Aorta (tissue), 5 donors: ENCODE measurements around the gene DPCD. TPM values are rescaled to one million over a fixed set of nuclear protein-coding genes. Genes with fewer than 3 reads are reported as not detected.

ENCODE experiments used
- ATAC-seq: fragments of 200-7000 bp; cut with Tn5 transposase; one replicate; pipeline ENCODE4 v1.9.1; 2022; ENCODE audit warnings: moderate library complexity; ENCODE audit not compliant: low FRiP score
- DNase-seq, 2 donors: peaks; one replicate each; pipeline ENCODE4 v3.0.0-alpha.2; 2020
- H3K27ac ChIP-seq, 2 donors: one replicate each; pipeline ENCODE4 v1.5.1; 2013; ENCODE audit warnings: low read length in 2 of 2, mild to moderate bottlenecking in 2 of 2, moderate library complexity in 2 of 2, control low read depth in 1 of 2, inconsistent platforms in 1 of 2, low read depth in 1 of 2
- H3K27me3 ChIP-seq, 2 donors: one replicate each; pipeline ENCODE4 v1.6.1; 2013; ENCODE audit warnings: control low read depth in 1 of 2, low read length in 1 of 2, mild to moderate bottlenecking in 1 of 2, moderate library complexity in 1 of 2; ENCODE audit not compliant: insufficient read depth in 2 of 2, control insufficient read depth in 1 of 2
- H3K36me3 ChIP-seq, 2 donors: one replicate each; pipeline ENCODE4 v1.6.1; 2013; ENCODE audit warnings: control low read depth in 1 of 2, low read length in 1 of 2, mild to moderate bottlenecking in 1 of 2; ENCODE audit not compliant: insufficient read depth in 2 of 2, control insufficient read depth in 1 of 2
- H3K4me1 ChIP-seq, 2 donors: one replicate each; pipeline ENCODE4 v1.6.1; 2013; ENCODE audit warnings: low read length in 2 of 2, control low read depth in 1 of 2, mild to moderate bottlenecking in 1 of 2, moderate library complexity in 1 of 2; ENCODE audit not compliant: insufficient read depth in 2 of 2, control insufficient read depth in 1 of 2
- H3K4me3 ChIP-seq, 2 donors: one replicate each; pipeline ENCODE4 v1.5.1; 2013; ENCODE audit warnings: low read length in 2 of 2, control low read depth in 1 of 2, mild to moderate bottlenecking in 1 of 2
- H3K9me3 ChIP-seq: one replicate; pipeline ENCODE4 v1.6.1; 2013; ENCODE audit warnings: mild to moderate bottlenecking, low read length; ENCODE audit not compliant: control insufficient read depth
- WGBS, 2 donors: extraction: QIAGEN DNeasy Blood & Tissue Kit; methylation state at CpG; one replicate each; pipeline ENCODE4 v1.1.7; 2013; 5-methylcytosine and 5-hydroxymethylcytosine counted together
- intact Hi-C, 2 donors: fragments of 100-400 bp; cut with DNase I; formaldehyde crosslinking; loops; one replicate each; pipeline versions ENCODE4 v1.14.2 to v1.15.0; 2022
- polyA plus RNA-seq, 2 donors: library from polyadenylated mRNA; stranded (reverse); fragments of 200-250 nt; gene quantifications; one replicate each; pipeline ENCODE4 v1.2.3, GENCODE V29; 2013
- total RNA-seq, 2 donors: library from RNA; stranded (reverse); fragmentation: NEBNext Ultra II Directional; extraction: Animal tissue kit (Norgen Biotek cat#: 25700); gene quantifications; one replicate each; pipeline ENCODE4 v1.2.1, GENCODE V29; 2021
- donor health status: healthy with polysubstance abuse.
- donor health status: Bipolar disorder and iron deficiency.
- donor health status: DM: no; HTN: no; CAD: no.
- donor health status: DM: no; HTN: no; CAD: no.
- donor health status: DM: yes; HTN: yes; CAD: no.

Gene DPCD
- total and polyA plus RNA-seq, 4 donors = 5.5 to 27.6 (median 10.8) TPM

DNA sequence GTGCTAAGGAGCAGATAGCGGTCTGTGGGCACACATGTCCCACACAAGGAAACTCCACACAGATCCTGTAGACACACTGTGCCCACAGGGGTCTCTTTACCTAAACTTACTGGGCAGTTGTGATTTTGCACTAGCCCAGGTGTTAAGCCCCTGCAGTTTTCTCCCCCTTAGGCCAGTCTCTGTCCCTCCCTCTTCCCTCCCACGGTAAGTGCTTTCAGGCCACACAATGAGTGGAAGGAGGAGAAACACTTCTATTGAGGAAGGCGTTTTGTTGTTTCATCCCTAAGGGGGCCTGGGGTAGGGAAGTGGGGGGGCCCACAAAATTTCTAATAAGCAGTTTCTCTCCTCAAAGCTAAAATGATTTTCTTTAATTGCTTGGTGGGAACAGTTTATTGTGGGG is 55.4 kb downstream of the DPCD start:
- no peaks in the 10 kb centered on the region for H3K4me1 ChIP-seq
- no peak overlapping the region for H3K4me3 ChIP-seq
- ATAC-seq = no peak
- no peak for DNase-seq
- intact Hi-C loops = no loop called here
- WGBS, 2 donors = 77 to 89% methylated on average over 3 of the region's 3 CpGs
- H3K27me3 ChIP-seq = no peaks in the 10 kb centered on the region
- H3K9me3 ChIP-seq = no peaks in the 10 kb centered on the region
- H3K36me3 ChIP-seq = peaks cover 0 to 4% of the 10 kb centered on the region in 2 donors
- no peak overlapping the region for H3K27ac ChIP-seq

DNA sequence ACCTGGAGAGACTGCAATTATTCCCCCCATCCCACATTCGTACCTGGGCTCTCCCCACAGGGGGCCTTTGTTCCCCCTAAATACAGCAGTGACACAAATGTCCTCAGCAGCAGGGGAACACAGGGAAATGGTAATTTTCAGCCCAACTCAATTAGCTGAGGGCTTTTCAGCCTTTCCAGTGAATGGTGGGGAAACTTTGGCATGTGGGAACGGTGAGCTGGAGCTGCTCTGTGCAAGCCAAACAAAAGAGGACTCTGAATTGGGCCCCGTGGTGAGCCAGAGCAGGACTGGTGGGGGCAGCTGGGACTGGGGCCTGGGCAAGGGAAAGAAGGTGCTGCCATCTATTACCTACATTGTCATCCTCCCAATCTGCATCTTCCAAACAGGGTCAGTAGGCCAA is 55.9 kb downstream of the DPCD start:
- Histone ChIP-seq H3K4me3 (no peak overlapping the region), H3K36me3 (peaks cover 0 to 4% of the 10 kb centered on the region in 2 donors), H3K27me3 (no peaks in the 10 kb centered on the region), H3K4me1 (no peaks in the 10 kb centered on the region), H3K27ac (no peak overlapping the region), H3K9me3 (no peaks in the 10 kb centered on the region)
- intact Hi-C loops = no loop called here
- DNase-seq (no peak), ATAC-seq (no peak)
- WGBS, 2 donors = 55 to 63% methylated on average over 3 of the region's 3 CpGs

DNA sequence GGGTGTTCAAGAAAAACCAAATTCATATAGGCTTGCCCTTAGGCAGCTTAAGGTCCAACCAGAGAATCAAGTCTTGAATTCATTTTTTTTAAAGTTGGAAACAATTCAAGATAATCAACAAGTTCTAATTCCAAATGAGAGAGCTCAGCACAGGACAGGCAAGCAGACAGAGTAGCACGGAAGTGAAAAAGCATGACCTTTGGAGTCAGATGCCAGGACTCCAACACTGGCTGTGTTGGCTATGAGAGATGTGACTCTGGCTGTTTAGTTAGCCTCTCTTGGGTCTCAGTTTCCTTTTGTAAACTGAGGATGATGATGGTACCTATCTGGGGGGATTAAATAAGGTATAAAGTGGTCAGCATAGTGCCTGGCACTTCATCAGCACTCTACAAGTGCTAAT is 57.5 kb downstream of the DPCD start:
- no peak for DNase-seq
- H3K27me3 ChIP-seq = no peaks in the 10 kb centered on the region
- H3K9me3 ChIP-seq = no peaks in the 10 kb centered on the region
- peaks cover 0 to 3% of the 10 kb centered on the region in 2 donors for H3K36me3 ChIP-seq
- no peak for ATAC-seq
- no peak overlapping the region for H3K4me3 ChIP-seq
- WGBS, 2 donors = 56 to 59% methylated on average over 1 of the region's 1 CpG
- no peak overlapping the region for H3K27ac ChIP-seq
- intact Hi-C loops = no loop called here
- no peaks in the 10 kb centered on the region for H3K4me1 ChIP-seq

DNA sequence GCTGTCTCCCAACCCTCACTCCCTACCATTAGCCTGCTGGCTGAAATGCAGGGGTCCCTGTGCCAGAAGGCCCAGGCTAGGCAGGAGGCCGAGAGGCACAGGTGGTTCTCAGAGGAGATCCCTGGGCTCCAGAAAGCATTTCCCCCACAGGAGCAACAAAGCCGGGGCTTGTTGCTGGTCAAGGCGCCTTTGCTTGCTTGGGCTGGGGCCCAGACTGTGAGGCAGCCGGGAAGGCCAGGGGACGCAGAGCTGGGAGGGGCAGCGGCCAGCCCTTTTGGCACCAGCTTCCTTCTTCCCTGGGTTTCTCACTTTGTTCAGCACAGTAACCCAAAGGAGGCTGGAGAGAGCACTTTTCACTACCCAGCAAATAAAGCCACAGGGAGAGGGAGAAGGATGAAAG is 58.2 kb downstream of the DPCD start:
- H3K27ac ChIP-seq = no peak overlapping the region
- ATAC-seq = peak; percentile 70
- no peaks in the 10 kb centered on the region for H3K27me3 ChIP-seq
- no peak overlapping the region for H3K4me3 ChIP-seq
- no peaks in the 10 kb centered on the region for H3K9me3 ChIP-seq
- no peaks in the 10 kb centered on the region for H3K4me1 ChIP-seq
- peaks cover 0 to 3% of the 10 kb centered on the region in 2 donors for H3K36me3 ChIP-seq
- WGBS, 2 donors = 3 to 11% methylated on average over 6 of the region's 6 CpGs
- intact Hi-C loops = no loop called here
- peak; percentile 76 to 89 for DNase-seq

DNA sequence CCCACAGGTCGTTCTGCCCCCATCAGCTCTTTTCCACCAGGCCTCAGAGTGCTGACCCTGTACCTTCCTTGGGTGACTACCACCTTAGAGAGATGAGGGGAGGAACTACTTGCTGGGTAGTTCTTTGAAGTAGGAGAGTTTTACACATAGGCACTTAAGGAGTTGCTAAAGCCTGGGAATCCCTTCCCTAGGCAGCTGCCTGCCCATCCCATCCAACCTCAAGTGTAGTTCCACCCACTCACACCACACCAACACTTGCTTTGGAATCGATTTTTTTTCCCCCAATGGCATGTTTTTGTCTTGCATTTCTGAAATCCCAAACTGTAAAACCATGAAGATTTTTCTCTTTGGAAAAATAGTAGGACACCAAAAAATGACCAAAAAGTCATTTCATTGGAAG is 59.1 kb downstream of the DPCD start:
- Histone ChIP-seq H3K4me1 (no peaks in the 10 kb centered on the region), H3K36me3 (peaks cover 0 to 3% of the 10 kb centered on the region in 2 donors), H3K27ac (no peak overlapping the region), H3K9me3 (no peaks in the 10 kb centered on the region), H3K4me3 (no peak overlapping the region), H3K27me3 (no peaks in the 10 kb centered on the region)
- intact Hi-C loops = no loop called here
- ATAC-seq (no peak), DNase-seq (no peak)
- 77 to 78% methylated on average over 2 of the region's 2 CpGs for WGBS, 2 donors

DNA sequence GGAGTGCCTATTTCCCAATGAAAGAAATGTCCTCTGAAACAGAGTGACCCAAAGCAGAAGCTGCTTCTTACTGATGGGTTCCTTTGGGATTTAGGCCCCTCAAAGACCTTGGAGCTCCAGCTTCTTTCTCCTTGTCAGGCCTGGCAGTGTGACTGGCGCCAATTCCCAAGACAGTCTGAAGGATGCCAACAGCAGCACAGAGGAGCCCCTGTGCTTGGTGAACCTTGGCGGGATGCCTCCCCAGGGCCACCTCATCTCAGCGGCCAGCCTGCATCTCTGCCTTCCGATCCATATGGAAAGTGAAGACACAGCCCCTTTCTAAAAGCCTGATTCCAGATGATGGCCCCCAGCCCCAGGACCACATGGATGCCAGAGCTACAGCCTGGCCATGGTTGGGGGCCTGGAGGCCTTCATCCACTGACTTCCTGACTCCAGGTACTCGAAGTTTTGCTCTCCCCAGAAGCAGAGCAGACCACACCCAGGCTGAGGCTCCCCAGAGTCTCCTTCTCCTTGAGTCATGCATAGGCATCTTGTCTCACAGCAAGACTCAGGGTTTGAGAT is 61.5 kb downstream of the DPCD start:
- Histone ChIP-seq H3K36me3 (no peaks in the 10 kb centered on the region), H3K4me1 (no peaks in the 10 kb centered on the region), H3K9me3 (no peaks in the 10 kb centered on the region), H3K4me3 (no peak overlapping the region), H3K27me3 (no peaks in the 10 kb centered on the region), H3K27ac (no peak overlapping the region)
- no peak for ATAC-seq
- intact Hi-C loops = no loop called here
- DNase-seq = no peak
- 62 to 73% methylated on average over 5 of the region's 5 CpGs for WGBS, 2 donors

DNA sequence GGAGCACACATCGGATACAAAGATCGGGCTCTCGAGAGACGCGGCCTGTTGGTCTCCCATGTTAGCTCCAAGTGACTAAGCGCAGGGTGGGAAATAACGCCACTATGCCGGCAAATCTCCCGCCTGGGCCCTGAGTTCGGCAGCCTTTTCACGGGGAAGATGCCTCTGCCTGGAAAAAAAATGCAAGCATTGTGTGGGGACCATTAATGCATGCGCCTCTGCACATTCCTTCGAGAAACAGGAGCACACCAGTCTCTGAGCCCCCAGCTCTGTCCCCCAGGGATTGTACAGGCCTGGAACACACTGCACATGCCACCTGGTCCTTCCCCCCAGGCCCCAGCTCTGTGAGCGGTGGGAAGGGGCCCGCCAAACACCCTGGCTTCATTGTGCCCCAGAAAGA is 62.7 kb downstream of the DPCD start:
- no peak for DNase-seq
- H3K27ac ChIP-seq = no peak overlapping the region

DNA sequence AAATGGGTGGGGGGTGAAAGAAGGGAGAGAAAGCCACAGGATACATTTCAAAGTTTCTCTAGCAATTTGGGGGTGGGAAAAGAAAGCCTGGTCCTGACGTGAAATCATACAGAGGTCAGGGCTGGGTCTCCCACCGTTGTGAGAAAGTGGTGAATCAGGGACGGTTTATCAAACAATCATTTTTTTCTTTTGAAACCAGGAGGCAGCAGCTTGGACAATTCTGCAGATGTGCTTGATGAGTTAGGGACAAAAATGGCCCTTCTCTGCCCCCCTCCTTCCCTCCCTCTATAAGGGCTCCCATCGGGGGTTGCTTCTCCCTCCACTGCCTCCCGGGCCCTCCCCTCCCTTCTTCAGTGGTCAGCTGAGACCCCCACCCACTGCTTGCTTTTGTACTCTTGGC is 63.2 kb downstream of the DPCD start:
- no peaks in the 10 kb centered on the region for H3K4me1 ChIP-seq
- intact Hi-C loops = no loop called here
- no peak overlapping the region for H3K4me3 ChIP-seq
- WGBS, 2 donors = 88 to 90% methylated on average over 5 of the region's 5 CpGs
- no peaks in the 10 kb centered on the region for H3K27me3 ChIP-seq
- DNase-seq (no peak), ATAC-seq (no peak)
- no peaks in the 10 kb centered on the region for H3K9me3 ChIP-seq
- no peak overlapping the region for H3K27ac ChIP-seq
- peaks cover 0 to 4% of the 10 kb centered on the region in 2 donors for H3K36me3 ChIP-seq

More for the DNA sequence above, 62.7 kb downstream of the DPCD start:
- H3K9me3 ChIP-seq = no peaks in the 10 kb centered on the region
- no peaks in the 10 kb centered on the region for H3K27me3 ChIP-seq
- H3K4me1 ChIP-seq = no peaks in the 10 kb centered on the region
- WGBS, 2 donors = 89% methylated on average over 15 of the region's 15 CpGs
- H3K4me3 ChIP-seq = no peak overlapping the region
- intact Hi-C loops = no loop called here
- ATAC-seq = no peak
- peaks cover 0 to 4% of the 10 kb centered on the region in 2 donors for H3K36me3 ChIP-seq

DNA sequence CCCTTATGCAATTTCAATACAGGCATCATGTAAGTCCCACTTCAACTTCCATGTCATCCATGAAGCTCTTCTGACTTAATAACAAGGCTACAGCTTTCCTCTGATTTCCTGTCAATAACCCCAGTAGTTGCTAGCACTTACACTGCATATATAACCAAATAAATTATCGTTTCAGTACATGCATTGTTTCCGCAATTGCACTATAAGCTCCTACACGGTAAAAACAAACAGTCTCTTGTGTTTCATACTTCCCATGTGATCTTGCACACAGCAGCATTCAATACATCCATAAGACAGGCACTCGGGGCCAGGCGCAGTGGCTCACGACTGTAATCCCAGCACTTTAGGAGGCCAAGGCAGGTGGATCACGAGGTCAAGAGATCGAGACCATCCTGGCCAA is 65.4 kb downstream of the DPCD start:
- no peak for ATAC-seq
- no peaks in the 10 kb centered on the region for H3K9me3 ChIP-seq
- H3K4me3 ChIP-seq = no peak overlapping the region
- H3K27me3 ChIP-seq = no peaks in the 10 kb centered on the region
- intact Hi-C loops = no loop called here
- H3K4me1 ChIP-seq = no peaks in the 10 kb centered on the region
- WGBS, 2 donors = 93% methylated on average over 8 of the region's 8 CpGs
- H3K27ac ChIP-seq = no peak overlapping the region
- H3K36me3 ChIP-seq = peaks cover 0 to 6% of the 10 kb centered on the region in 2 donors
- DNase-seq = no peak
